Measurements from ENCODE around the gene DISC1.
A peak's percentile ranks its signal among the peaks of the same experiment; 100 is the strongest.
"Not testable (repeated sequence)": the region's sequence is repeated elsewhere in the genome, so short reads cannot be mapped to it uniquely, and the experiment has no call there.

Gene DISC1

DNA sequence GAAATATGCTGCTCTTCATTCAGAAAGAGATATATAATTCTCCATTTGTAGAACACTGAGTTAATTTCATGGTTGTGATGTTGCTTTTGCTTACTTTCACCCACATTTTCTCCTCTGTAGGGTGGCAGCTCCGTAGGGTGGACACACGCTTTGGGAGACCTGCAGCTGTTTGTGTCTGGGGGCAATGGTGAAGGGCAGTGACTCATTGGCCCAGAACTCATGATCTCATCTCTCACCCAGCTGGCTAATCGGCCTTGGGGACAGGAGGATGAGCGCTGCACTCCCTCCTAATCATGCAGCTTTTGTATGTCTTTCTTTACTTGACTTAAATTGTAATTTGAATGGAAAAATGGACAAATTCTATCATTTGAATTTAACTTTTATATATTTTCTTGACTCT is 9.6 kb downstream of the DISC1 start:
- DNase-seq (ENCODE audit: low spot score) = peak; percentile 82

DNA sequence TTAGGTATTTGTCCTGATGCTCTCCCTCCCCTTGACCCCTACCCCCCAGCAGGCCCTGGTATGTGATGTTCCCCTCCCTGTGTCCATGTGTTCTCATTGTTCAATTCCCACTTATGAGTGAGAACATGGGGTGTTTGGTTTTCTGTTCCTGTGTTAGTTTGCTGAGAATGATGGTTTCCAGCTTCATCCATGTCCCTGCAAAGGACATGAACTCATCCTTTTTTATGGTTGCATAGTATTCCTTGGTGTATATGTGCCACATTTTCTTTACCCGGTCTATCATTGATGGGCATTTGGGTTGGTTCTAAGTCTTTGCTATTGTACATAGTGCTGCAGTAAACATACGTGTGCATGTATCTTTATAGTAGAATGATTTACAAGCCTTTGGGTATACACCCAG is 10.3 kb downstream of the DISC1 start:
- not testable (repeated sequence) for DNase-seq (ENCODE audit: low spot score)

DNA sequence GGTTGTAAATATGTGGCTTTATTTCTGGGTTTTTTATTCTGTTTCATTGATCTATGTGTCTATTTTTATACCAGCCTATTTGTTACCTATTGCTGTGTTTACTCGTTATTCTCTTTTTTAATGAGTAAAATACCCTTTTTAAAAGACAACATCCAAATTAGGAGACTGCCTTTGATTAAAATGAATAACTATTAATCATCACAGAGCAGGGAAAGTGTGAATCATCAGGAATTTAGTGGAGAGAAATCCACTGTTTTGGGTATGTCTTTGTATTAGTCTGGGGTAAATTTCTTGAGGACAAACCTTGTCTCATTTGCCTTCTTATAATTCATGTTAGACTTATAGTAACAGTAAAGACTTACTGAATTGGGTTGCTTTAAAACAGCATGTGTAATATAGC is 12.1 kb downstream of the DISC1 start:
- no peak for DNase-seq (ENCODE audit: low spot score)

DNA sequence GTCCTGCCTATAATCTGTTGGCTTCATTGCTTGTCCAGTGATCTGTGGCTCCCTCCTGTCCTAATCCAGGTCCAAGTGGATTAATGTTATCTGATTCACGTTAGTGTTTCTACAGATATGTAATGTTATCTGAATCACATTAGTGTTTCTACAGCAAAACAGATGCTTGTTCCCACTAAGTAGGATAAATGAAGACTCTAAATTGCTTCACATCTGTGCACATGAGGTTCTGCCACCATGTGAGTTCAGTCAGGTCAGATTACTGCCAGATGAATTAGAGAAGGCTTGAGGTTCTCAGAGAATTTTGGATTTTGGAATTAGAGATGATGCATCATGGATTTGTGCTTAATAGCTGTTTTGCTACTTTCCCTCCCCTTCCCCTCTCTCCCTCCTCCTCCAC is 13.2 kb downstream of the DISC1 start:
- DNase-seq (ENCODE audit: low spot score) = no peak

DNA sequence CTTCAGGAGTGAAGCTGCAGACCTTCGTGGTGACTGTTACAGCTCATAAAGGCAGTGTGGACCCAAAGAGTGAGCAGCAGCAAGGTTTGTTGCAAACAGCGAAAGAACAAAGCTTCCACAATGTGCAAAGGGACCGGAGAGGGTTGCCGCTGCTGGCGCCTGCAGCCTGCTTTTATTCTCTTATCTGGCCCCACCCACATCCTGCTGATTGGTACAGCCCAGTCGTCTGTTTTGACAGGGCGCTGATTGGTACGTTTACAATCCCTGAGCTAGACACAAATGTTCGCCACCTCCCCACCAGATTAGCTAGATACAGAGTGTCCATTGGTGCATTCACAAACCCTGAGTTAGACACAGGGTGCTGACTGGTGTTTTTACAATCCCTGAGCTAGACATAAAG is 14.9 kb downstream of the DISC1 start:
- DNase-seq (ENCODE audit: low spot score) = not testable (repeated sequence)

DNA sequence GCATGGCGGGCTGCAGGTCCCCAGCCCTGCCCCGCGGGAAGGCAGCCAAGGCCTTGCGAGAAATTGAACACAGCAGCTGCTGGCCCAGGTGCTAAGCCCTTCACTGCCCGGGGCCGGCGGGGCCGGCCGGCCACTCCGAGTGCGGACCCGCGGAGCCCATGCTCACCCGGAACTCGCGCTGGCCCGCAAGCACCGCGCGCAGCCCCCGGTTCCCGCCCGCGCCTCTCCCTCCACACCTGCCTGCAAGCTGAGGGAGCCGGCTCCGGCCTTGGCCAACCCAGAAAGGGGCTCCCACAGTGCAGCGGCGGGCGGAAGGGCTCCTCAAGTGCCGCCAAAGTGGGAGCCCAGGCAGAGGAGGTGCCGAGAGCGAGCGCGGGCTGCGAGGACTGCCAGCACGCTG is 15.5 kb downstream of the DISC1 start:
- DNase-seq (ENCODE audit: low spot score) = not testable (repeated sequence)

DNA sequence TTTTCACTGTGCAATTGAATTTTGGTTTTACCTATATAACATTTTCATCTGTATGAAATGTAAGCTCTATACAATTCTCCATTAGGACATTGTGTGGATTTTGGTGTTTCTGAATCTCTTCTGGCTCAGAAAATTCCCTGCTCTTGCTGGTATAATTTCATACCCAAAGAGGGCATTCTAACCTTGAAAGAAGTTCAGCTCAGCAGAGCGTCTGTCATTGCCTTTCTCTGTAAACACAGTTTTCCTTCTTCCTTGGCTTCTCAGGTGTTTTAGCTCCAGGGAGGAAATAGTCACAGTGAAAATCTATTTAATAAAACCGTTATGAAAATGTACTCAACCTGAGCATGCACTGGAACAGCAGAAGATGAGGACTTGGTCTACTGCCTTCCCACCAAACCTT is 16.0 kb downstream of the DISC1 start:
- DNase-seq (ENCODE audit: low spot score) = no peak

DNA sequence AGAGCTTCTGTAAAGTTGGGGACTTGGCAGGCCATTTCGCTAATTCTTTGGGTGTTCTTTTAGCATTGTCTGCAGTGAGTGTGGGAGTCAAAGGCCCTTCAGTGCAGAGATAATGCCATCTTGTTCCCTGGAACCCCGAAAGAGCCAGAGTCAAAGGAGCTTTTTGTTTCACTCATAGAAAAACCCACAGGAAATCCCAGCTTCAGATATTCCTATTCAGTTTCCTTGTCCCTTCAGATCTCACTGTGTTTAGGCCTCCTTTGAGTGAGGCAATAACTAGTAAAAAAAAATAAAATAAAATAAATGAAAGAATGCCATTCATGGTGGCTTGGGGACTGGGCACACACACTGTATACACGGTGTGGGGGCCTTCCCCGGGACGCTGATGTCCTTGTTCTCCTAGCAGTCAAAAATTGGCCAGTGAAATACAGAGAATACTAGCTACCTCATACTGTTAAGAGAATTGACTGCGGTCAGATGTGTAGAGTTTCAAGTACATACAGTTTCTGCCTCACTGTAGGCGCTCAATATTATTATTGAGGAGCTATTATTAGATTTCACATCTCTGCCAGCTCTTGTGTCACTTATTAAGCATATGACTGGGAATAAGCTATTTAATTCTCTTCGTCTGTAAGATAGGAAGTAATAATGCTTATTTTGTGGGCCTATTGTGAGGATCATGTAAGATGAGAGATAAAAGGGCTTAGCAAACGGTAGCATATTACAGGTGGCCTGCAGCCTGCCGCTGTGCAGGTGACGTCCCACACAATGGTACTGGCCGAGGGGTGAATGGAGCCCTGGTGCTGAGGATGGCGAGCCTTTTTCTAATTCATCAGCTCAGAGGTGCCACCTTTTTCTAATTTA is 16.7 kb downstream of the DISC1 start:
- DNase-seq (ENCODE audit: low spot score) = peak; percentile 84

DNA sequence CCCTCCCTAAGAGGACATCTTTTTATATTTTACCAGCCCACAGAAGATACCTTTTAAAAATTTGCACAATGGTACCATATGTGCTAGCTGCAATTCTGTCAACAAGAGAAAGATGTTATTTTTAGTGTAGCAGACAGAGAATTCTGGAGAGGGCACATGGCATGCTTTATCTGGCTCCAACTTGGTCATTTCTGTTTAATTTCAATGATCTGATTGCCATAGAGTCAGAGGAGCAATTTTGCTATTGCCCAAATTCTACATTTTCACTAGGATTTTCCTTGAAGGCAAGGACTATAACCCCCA is 17.3 kb downstream of the DISC1 start:
- no peak for DNase-seq (ENCODE audit: low spot score)

DNA sequence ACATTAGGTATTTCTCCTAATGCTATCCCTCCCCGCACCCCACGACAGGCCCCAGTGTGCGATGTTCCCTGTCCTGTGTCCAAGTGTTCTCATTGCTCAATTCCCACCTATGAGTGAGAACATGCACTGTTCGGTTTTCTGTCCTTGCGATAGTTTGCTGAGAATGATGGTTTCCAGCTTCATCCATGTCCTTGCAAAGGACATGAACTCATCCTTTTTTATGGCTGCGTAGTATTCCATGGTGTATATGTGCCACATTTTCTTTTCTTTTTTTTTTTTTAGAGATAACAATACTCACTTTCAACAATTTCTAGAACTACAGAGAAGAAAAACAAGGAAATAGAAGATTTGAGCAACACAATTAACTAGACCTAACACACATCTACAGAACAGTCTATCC is 19.0 kb downstream of the DISC1 start:
- DNase-seq (ENCODE audit: low spot score) = not testable (repeated sequence)

DNA sequence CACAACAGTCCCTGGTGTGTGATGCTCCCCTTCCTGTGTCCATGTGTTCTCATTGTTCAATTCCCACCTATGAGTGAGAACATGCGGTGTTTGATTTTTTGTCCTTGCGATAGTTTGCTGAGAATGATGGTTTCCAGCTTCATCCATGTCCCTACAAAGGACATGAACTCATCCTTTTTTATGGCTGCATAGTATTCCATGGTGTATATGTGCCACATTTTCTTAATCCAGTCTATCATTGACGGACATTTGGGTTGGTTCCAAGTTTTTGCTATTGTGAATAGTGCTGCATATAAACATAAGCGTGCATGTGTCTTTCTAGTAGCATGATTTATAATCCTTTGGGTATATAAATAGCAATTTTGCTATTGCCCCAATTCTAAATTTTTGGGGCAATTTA is 19.6 kb downstream of the DISC1 start:
- DNase-seq (ENCODE audit: low spot score) = not testable (repeated sequence)

DNA sequence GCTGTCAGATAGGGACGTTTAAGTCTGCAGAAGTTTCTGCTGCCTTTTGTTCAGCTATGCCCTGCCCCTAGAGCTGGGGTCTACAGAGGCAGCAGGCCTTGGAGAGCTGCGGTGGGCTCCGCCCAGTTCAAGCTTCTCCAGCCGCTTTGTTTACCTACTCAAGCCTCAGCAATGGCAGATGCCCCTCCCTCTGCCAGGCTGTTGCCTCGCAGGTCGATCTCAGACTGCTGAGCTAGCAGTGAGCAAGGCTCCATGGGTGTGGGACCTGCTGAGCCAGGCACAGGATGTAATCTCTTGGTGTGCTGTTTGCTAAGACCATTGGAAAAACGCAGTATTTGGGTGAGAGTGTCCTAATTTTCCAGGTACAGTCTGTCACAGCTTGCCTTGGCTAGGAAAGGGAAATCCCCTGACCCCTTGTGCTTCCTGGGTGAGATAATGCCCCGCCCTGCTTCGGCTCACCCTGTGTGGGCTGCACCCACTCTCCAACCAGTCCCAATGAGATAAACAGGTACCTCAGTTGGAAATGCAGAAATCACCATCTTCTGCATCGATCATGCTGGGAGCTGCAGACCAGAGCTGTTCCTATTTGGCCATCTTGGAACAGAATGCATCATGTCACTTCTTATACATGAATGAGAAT is 25.2 kb downstream of the DISC1 start:
- not testable (repeated sequence) for DNase-seq (ENCODE audit: low spot score)

DNA sequence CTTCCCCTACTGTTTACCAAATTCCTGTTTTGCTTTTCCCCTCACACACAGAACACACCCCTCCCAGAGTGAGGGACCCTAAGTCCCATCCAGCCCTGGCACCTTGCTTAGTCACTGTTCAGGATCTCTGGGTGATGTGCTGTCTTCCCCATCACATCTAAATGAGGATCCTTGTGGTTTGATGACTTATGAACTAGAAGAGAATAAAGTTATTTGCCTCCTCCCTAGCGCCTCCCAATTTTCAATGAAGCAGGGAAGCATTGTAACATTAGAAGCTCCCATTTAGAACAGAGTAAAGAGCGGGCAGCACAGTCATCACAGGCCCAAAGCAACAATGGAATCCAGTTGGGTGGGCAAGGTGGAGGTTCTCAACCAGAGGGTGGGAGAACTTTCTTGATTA is 27.0 kb downstream of the DISC1 start:
- DNase-seq (ENCODE audit: low spot score) = no peak

DNA sequence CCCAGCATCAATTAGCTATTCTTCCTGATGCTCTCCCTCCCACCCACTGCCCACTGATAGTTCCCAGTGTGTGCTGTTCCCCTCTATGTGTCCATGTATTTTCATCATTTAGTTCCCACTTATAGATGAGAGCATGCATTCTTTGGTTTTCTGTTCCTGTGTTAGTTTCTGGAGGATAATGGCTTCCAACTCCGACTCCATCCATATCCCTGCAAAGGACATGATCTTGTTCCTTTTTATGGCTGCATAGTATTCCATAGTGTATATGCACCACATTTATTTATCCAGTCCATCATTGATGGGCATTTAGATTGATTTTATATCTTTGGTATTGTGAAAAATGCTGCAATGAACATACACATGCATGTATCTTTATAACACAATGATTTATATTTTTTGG is 30.2 kb downstream of the DISC1 start:
- DNase-seq (ENCODE audit: low spot score) = no peak

DNA sequence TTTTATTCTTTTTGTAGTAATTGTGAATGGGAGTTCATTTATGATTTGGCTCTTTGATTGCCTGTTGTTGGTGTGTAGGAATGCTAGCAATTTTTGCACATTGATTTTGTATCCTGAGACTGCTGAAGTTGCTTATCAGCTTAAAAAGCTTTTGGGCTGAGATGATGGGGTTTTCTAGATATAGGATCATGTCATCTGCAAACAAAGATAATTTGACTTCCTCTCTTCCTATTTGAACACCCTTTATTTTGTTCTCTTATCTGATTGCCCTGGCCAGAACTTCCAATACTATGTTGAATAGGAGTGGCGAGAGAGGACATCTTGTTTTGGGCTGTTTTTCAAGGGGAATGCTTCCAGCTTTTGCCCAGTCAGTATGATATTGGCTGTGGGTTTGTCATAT is 31.6 kb downstream of the DISC1 start:
- DNase-seq (ENCODE audit: low spot score) = not testable (repeated sequence)

DNA sequence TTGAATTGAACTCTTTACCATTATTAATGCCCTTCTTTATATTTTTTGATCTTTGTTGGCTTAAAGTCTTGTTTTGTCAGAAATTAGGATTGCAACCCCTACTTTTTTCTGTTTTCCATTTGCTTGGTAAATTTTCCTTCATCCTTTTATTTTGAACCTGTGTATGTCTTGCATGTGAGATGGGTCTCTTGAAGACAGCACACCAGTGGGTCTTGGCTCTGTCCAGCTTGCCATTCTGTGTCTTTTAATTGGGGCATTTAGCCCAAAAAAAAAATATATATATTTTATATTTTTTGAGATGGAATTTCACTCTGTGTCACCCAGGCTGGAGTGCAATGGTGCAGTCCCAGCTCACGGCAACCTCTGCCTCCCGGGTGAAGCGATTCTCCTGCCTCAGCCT is 33.6 kb downstream of the DISC1 start:
- DNase-seq (ENCODE audit: low spot score) = no peak

DNA sequence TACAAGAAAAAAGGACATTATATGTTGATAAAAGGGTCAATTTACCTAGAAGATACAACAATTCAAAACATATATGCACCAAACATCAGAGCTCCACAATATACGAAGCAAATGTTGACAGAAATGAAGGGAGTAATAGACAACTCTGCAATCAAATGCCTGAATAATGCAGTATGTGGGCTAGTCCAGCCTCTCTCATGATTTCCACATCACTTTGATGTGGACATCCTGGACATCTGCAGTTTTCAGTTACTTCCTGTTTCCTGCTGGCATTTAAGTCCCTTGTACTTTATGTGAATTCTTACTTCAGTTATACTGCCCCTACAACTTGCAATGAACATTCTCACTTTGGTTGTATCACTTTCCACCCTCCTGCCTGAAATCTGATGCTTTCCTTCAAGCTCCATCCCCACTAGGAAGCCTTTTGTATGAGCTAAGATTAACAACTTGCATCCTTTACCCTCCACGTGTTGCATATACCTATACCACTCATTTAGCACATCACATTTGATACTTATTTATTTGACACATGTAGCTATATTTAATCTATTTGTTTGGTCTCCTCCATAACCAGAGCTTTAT is 36.7 kb downstream of the DISC1 start:
- DNase-seq (ENCODE audit: low spot score) = no peak

DNA sequence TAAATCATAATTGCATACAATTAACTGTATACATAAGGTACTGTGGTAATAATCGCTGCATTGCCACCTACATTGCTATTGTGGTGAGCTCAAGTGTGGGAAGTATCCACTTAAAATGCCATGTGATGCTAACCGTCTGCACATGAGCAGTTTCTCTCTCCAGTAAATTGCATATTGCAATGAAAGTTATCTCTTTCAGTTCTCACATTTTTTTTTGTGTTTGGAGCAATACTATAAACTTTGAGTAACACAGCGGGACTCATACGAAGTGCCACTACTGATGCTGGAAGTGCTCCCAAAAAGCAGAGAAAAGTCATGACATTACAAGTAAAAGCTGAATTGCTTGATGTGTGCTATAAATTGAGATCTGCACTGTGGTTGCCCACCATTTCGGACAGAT is 38.5 kb downstream of the DISC1 start:
- DNase-seq (ENCODE audit: low spot score) = no peak

DNA sequence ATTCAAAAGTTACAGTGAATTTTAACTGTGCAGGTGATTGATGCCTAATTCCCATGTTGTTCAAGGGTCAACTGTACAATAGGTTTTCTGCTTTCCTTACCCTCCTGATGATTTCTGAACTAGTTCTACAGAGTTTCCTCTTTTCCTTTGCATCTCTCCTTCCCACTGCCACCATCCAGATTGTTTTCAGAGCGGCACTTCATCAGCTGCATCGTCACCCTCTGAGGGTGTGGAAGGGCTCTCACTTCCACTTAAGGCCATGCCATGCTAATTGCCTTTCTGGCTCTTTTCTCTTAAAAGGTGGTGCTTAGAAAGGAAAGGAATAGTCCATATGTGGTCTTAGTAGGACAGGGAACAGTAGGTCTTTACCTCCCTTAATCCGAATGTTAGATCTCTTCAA is 39.1 kb downstream of the DISC1 start:
- DNase-seq (ENCODE audit: low spot score) = no peak

DNA sequence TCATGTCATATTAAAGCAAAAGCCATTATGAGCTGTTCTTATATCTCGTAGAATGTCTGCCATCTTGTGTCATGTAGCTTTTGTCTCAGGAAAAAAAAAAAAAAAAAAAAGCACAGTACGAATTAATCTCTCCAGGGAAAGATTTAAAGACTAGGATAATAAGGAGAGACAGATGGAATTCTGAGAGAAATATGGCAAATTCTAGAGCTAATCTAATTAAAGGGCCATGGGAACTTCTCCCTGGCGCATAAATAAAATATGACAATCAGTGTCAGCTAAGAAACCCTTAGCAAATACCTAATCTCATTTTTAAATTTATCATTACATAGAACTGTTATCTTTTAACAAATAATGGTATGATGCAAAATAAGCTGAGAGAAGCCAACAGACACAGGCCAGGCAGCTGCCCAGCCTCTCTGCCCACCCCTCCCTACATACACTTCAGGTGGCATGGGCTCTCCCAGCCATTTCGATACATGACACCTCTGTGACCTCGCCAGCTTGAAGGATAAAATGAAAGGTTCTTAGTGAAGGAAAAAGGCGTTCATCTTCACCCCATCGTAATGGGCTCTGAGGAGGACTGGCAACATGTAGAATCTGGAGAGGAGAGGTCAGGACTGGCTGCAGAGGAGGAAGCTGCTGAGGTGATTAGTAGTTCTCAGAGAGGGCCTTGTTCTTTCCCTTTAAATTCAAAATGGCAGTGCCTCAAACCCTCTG is 39.8 kb downstream of the DISC1 start:
- DNase-seq (ENCODE audit: low spot score) = no peak

DNA sequence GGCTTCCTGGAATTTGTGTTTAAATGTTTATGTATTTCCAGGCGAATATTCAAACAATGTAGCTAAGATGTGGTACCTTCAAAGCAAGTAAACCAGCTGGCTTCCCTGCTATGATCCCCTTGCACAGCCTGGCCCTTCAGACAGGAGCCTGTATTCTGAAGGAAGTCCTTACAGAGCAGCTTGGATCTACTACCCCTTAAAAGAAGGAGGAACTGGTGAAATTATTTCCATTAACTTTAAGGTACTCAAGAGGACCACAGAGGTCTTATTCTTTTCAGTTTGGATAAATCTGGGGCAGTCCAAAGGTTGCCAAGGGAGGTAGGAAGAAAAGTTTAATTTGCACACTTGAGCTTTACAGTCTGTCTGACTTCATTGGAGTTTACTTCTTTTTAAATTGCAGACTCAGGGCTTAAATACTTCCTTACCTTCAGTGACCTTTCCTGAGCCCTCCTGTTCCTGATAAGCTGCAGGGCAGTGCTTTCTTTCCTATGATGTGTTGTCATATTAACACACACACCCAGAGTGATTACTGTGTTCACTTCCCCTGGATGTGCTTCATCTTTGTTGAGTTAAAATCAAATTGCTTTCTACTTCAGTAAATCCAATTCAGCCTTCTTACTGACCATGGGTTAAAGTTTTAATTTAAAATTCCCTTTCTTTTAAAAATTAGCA is 40.5 kb downstream of the DISC1 start:
- no peak for DNase-seq (ENCODE audit: low spot score)

DNA sequence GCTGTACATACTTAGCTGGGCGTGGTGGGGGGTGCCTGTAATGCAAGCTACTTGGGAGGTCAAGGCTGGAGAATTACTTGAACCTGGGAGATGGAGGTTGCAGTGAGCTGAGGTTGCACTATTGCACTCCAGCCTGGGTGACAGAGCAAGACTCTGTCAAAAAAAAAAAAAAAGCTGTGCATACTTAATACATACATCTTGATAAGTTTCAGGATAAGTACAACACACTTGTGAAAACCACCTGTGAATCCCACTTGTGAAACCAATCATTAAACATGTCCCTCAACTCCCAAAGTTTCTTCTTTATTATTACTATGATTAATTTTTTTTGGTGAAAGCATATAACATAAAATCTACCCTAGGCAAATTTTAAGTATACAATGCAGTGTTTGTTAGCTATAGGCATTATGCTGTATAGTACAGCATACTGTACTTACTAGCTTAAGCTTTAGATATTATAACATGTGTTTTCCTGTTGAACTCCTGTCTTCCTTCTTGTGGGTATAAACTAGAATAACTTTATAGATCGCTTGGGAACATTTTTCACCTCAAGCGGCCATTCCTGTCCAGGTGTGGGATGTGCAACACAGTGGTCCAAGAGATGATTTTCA is 41.4 kb downstream of the DISC1 start:
- DNase-seq (ENCODE audit: low spot score) = no peak

All from putamen (tissue), 1 donor.